ENCODE results near the gene ATP8B4. TPM values are rescaled to one million over a fixed set of nuclear protein-coding genes. Genes with fewer than 3 reads are reported as not detected.

Gene ATP8B4
- total and polyA plus RNA-seq, 10 of the 15 experiments (the other 5 are each of a cell fraction or from before 2014, with no cell fraction given): 0.02 to 0.94 (median 0.19) TPM

DNA sequence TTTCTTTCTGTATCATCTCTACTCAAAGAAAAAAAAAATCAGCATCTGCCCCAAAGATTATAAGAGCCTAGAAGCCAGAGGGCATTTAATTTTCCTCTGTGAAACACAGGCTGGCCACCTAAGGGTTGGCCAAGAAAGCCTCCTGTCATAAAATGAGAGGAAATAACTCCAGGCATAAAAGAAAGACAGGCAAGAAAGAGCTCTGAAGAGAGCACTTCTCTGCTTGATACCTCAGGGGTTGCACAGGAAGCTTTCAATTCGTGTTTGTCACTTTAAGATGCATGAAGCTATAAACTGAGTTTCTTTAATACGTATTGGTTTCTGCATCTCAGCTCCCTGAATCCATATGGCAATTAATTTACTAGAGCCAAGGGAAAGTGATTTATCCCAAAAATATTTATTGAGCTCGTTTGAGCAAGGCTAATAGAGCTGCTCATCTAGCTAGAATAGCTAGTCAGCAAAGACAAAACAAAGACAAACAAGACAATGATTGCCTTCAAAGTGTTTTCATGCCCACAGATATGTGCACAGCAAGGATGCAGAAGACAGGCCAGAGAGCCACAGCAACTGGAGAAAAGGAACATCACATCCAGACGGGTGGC, 35.5 kb downstream of the ATP8B4 start (continued):
- TF ChIP-seq ATF7 (IDR thresholded peaks at IDR 0.05; ENCODE audit: low read depth): no peak
- TF ChIP-seq ASH2L (IDR thresholded peaks at IDR 0.05; ENCODE audit: borderline replicate concordance, low read depth): no peak
- TF ChIP-seq YY1 (IDR thresholded peaks at IDR 0.05; ENCODE audit: low read depth, low read length): no peak

DNA sequence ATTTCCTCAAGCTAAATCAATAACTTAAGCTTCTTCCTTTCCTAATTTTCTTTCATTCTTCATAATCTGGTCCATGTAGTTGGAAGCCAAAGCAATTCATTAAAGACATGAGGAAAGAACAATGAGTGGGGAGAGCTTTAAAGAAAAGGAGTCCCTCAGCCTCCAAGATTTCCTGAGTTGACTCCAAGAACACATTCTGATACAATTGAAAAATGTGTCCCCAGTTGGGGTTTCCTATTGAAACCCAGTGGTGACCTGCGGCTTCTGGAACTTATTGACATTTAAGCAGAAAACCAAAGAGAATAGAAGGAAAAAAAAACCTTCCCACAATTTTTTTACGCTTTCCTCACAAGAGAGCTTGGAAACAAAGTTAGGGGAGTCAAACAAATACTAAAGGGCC, 37.0 kb downstream of the ATP8B4 start:
- ChIA-PET POLR2A (no interaction called here), RAD21 (ENCODE audit: unreplicated experiment) (no interaction called here), CTCF (no interaction called here), SMC1A (ENCODE audit: uncharacterized antibody, unreplicated experiment) (interaction anchor here (1.3 kb wide), 1 partner anchor 20 kb away, joined by 3 read pairs; no protein-coding TSS in a partner anchor)
- no peak for DNase-seq (ENCODE audit: low read depth, low spot score)
- Histone ChIP-seq H3K9me3 (replicated peaks; ENCODE audit: control insufficient read depth, insufficient read depth, low read length) (no peaks in the 10 kb centered on the region), H3K4me2 (ENCODE audit: control insufficient read depth, insufficient read depth) (no peak overlapping the region), H3K27me3 (replicated peaks in 1 of 2; ENCODE audit: control insufficient read depth in 2 of 2, insufficient read depth in 2 of 2, low read length in 1 of 2) (no peaks in the 10 kb centered on the region; a peak in 1 of 4 replicates), H3K27ac (ENCODE audit: control insufficient read depth, insufficient read depth) (no peak overlapping the region), H3K4me1 (ENCODE audit: control insufficient read depth, insufficient read depth, low read length) (no peaks in the 10 kb centered on the region), H3K36me3 (ENCODE audit: control insufficient read depth in 2 of 2, insufficient read depth in 2 of 2, low read length in 1 of 2) (no peaks in the 10 kb centered on the region), H3K4me3 (no peak overlapping the region), H3K79me2 (ENCODE audit: control insufficient read depth, insufficient read depth, low read length) (no peaks in the 10 kb centered on the region), H2AFZ (ENCODE audit: control insufficient read depth, low read depth, low read length) (no peak overlapping the region), H4K20me1 (ENCODE audit: control insufficient read depth, insufficient read depth) (no peaks in the 10 kb centered on the region), H3K9ac (ENCODE audit: control insufficient read depth, insufficient read depth, low read length) (no peak overlapping the region)
- 63% methylated on average over 2 of the region's 2 CpGs for WGBS (ENCODE audit: insufficient coverage, insufficient replicate concordance, low lambda C conversion rate, missing lambda C conversion rate)
- ATAC-seq: no peak
- intact Hi-C loops (cut with micrococcal nuclease; ENCODE audit: unreplicated experiment): no loop called here
- FAIRE-seq: no peak
- no TSS peak for BruUV-seq (replicated peaks)
- in situ Hi-C loops (cut with MboI): no loop called here
- TF ChIP-seq HDAC6 (IDR thresholded peaks at IDR 0.05; ENCODE audit: unreplicated experiment) (no peak), EZH2 (IDR thresholded peaks at IDR 0.05; ENCODE audit: borderline replicate concordance, control insufficient read depth, low read depth, low read length) (no peak), BCL11A (IDR thresholded peaks at IDR 0.05; ENCODE audit: low read depth, low read length) (no peak), FOS (IDR thresholded peaks at IDR 0.05; ENCODE audit: borderline replicate concordance, extremely low read depth, insufficient read length) (no peak), SREBF1 (IDR thresholded peaks at IDR 0.05; ENCODE audit: low read length) (no peak), HCFC1 (IDR thresholded peaks at IDR 0.05; ENCODE audit: low read length) (no peak), ETV6 (conservative IDR thresholded peaks at IDR 0.05 in 1 of 2, IDR thresholded peaks at IDR 0.05 in 1 of 2; ENCODE audit: borderline replicate concordance in 1 of 2, low read depth in 1 of 2) (no peak), TCF3 (IDR thresholded peaks at IDR 0.05; ENCODE audit: borderline replicate concordance, insufficient read depth, low read depth, low read length) (no peak), TAF1 (IDR thresholded peaks at IDR 0.05; ENCODE audit: borderline replicate concordance, low read depth, low read length) (no peak), BRCA1 (IDR thresholded peaks at IDR 0.05; ENCODE audit: low read depth, low read length) (no peak)
- TF ChIP-seq, protein P1, sequence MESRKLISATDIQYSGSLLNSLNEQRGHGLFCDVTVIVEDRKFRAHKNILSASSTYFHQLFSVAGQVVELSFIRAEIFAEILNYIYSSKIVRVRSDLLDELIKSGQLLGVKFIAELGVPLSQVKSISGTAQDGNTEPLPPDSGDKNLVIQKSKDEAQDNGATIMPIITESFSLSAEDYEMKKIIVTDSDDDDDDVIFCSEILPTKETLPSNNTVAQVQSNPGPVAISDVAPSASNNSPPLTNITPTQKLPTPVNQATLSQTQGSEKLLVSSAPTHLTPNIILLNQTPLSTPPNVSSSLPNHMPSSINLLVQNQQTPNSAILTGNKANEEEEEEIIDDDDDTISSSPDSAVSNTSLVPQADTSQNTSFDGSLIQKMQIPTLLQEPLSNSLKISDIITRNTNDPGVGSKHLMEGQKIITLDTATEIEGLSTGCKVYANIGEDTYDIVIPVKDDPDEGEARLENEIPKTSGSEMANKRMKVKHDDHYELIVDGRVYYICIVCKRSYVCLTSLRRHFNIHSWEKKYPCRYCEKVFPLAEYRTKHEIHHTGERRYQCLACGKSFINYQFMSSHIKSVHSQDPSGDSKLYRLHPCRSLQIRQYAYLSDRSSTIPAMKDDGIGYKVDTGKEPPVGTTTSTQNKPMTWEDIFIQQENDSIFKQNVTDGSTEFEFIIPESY (IDR thresholded peaks at IDR 0.05): no peak
- TF ChIP-seq, protein P2, sequence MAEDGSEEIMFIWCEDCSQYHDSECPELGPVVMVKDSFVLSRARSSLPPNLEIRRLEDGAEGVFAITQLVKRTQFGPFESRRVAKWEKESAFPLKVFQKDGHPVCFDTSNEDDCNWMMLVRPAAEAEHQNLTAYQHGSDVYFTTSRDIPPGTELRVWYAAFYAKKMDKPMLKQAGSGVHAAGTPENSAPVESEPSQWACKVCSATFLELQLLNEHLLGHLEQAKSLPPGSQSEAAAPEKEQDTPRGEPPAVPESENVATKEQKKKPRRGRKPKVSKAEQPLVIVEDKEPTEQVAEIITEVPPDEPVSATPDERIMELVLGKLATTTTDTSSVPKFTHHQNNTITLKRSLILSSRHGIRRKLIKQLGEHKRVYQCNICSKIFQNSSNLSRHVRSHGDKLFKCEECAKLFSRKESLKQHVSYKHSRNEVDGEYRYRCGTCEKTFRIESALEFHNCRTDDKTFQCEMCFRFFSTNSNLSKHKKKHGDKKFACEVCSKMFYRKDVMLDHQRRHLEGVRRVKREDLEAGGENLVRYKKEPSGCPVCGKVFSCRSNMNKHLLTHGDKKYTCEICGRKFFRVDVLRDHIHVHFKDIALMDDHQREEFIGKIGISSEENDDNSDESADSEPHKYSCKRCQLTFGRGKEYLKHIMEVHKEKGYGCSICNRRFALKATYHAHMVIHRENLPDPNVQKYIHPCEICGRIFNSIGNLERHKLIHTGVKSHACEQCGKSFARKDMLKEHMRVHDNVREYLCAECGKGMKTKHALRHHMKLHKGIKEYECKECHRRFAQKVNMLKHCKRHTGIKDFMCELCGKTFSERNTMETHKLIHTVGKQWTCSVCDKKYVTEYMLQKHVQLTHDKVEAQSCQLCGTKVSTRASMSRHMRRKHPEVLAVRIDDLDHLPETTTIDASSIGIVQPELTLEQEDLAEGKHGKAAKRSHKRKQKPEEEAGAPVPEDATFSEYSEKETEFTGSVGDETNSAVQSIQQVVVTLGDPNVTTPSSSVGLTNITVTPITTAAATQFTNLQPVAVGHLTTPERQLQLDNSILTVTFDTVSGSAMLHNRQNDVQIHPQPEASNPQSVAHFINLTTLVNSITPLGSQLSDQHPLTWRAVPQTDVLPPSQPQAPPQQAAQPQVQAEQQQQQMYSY (CRISPR knock-in tag; IDR thresholded peaks at IDR 0.05): no peak
- TF ChIP-seq, protein P3, sequence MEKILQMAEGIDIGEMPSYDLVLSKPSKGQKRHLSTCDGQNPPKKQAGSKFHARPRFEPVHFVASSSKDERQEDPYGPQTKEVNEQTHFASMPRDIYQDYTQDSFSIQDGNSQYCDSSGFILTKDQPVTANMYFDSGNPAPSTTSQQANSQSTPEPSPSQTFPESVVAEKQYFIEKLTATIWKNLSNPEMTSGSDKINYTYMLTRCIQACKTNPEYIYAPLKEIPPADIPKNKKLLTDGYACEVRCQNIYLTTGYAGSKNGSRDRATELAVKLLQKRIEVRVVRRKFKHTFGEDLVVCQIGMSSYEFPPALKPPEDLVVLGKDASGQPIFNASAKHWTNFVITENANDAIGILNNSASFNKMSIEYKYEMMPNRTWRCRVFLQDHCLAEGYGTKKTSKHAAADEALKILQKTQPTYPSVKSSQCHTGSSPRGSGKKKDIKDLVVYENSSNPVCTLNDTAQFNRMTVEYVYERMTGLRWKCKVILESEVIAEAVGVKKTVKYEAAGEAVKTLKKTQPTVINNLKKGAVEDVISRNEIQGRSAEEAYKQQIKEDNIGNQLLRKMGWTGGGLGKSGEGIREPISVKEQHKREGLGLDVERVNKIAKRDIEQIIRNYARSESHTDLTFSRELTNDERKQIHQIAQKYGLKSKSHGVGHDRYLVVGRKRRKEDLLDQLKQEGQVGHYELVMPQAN (conservative IDR thresholded peaks at IDR 0.05): no peak

Data from GM12878 (cell line).